B cell (primary cell): ENCODE data around the gene KCNQ5. TPM values are rescaled to one million over a fixed set of nuclear protein-coding genes. Genes with fewer than 3 reads are reported as not detected.

Experiments used
- ATAC-seq: fragments of 200-7000 bp; cut with Tn5 transposase; one replicate; pipeline ENCODE4 v1.10.0; 2021; ENCODE audit warnings: low read depth, mild to moderate bottlenecking, moderate number of reproducible peaks, moderate library complexity
- CTCF ChIA-PET: fragments of 350-600 bp; sonication (Branson Sonifier 250); formaldehyde crosslinking; loops from one replicate; lab custom pipeline; 2021; ENCODE audit warnings: antibody characterized with exemption, inconsistent platforms; lab: Charles Lee
- POLR2A ChIA-PET: fragments of 350-600 bp; sonication (Branson Sonifier 250); formaldehyde crosslinking; loops from one replicate; lab custom pipeline; 2021; ENCODE audit warnings: antibody characterized with exemption; lab: Charles Lee
- DNase-seq: peaks from one replicate; pipeline ENCODE4 v3.0.0; 2013
- H2AFZ ChIP-seq: 2 replicates; pipeline ENCODE4 v1.6.1; 2012; ENCODE audit warnings: mild to moderate bottlenecking, low read depth, low read length; ENCODE audit not compliant: insufficient read depth, poor library complexity, severe bottlenecking
- H3K27ac ChIP-seq, 2 donors: 1 replicate in 1 of 2; 2 replicates in 1 of 2; pipeline ENCODE4 v1.5.1; 2012 to 2013; ENCODE audit warnings: low read length in 2 of 2, mild to moderate bottlenecking in 2 of 2, moderate library complexity in 1 of 2
- H3K27me3 ChIP-seq, 4 experiments: fragments of 200-600 bp in 1 of 4; sonication (generic) in 1 of 4; replicated peaks in 1 of 4; 1 replicate in 2 of 4; 2 replicates in 2 of 4; pipeline versions ENCODE4 v1.6.1 to v1.7.0; 2013 to 2016; ENCODE audit warnings: low read length in 3 of 4, mild to moderate bottlenecking in 2 of 4, mixed read lengths in 1 of 4, moderate library complexity in 1 of 4; ENCODE audit not compliant: insufficient read depth in 4 of 4, control insufficient read depth in 3 of 4; ENCODE audit errors: control extremely low read depth in 1 of 4
- H3K36me3 ChIP-seq, 2 experiments: replicated peaks in 1 of 2; 1 replicate in 1 of 2; 2 replicates in 1 of 2; pipeline versions ENCODE4 v1.6.1 to v1.7.1; 2013; ENCODE audit warnings: low read length in 1 of 2; ENCODE audit not compliant: insufficient read depth in 2 of 2, control insufficient read depth in 1 of 2; ENCODE audit errors: control extremely low read depth in 1 of 2, extremely low read depth in 1 of 2
- H3K4me1 ChIP-seq, 2 donors: fragments of 200-600 bp in 1 of 2; sonication (generic) in 1 of 2; 1 replicate in 1 of 2; 2 replicates in 1 of 2; pipeline versions ENCODE4 v1.5.1 to v1.6.1; 2013 to 2017; ENCODE audit warnings: low read length in 2 of 2; ENCODE audit not compliant: control insufficient read depth in 2 of 2, insufficient read depth in 2 of 2
- H3K4me2 ChIP-seq: replicated peaks from 2 replicates; pipeline ENCODE3; 2012; ENCODE audit warnings: mild to moderate bottlenecking, low read depth, low read length; ENCODE audit not compliant: poor library complexity, severe bottlenecking
- H3K4me3 ChIP-seq, 5 experiments: fragments of 200-600 bp in 1 of 5; sonication (generic) in 1 of 5; 1 replicate in 3 of 5; 2 replicates in 2 of 5; pipeline versions ENCODE4 v1.5.1 to v1.7.0; 2011 to 2016; ENCODE audit warnings: low read length in 4 of 5, mild to moderate bottlenecking in 4 of 5, low read depth in 2 of 5, control low read depth in 1 of 5, moderate library complexity in 1 of 5; ENCODE audit not compliant: insufficient read depth in 1 of 5; ENCODE audit errors: control extremely low read depth in 1 of 5, extremely low read depth in 1 of 5
- H3K79me2 ChIP-seq: fragments of 200-600 bp; sonication (generic); one replicate; pipeline ENCODE4 v1.6.0; 2016; ENCODE audit warnings: low read length; ENCODE audit not compliant: control insufficient read depth, insufficient read depth
- H3K9ac ChIP-seq: fragments of 200-600 bp; sonication (generic); 2 replicates; pipeline ENCODE4 v1.6.1; 2017; ENCODE audit warnings: mild to moderate bottlenecking, low read length, moderate library complexity
- H3K9me3 ChIP-seq, 3 donors: one replicate each; pipeline versions ENCODE4 v1.6.1 to v1.7.1; 2013; ENCODE audit warnings: low read length in 2 of 3; ENCODE audit not compliant: control insufficient read depth in 2 of 3, insufficient read depth in 1 of 3; ENCODE audit errors: control extremely low read depth in 1 of 3
- H4K20me1 ChIP-seq: 2 replicates; pipeline ENCODE4 v1.6.0; 2012; ENCODE audit warnings: mild to moderate bottlenecking, low read length; ENCODE audit not compliant: insufficient read depth, control insufficient read depth, poor library complexity, severe bottlenecking
- H3K27ac Mint-ChIP-seq: one replicate; pipeline ENCODE4 v1.8.0; 2021; ENCODE audit warnings: mixed read lengths
- H3K27me3 Mint-ChIP-seq: one replicate; pipeline ENCODE4 v1.8.0; 2021; ENCODE audit warnings: mixed read lengths
- H3K4me1 Mint-ChIP-seq: one replicate; pipeline ENCODE4 v1.8.0; 2021; ENCODE audit warnings: mixed read lengths
- H3K4me3 Mint-ChIP-seq: one replicate; pipeline ENCODE4 v1.8.0; 2021; ENCODE audit warnings: mixed read lengths
- H3K9me3 Mint-ChIP-seq: one replicate; pipeline ENCODE4 v1.8.0; 2022; ENCODE audit warnings: mixed read lengths; ENCODE audit not compliant: insufficient read depth
- EZH2 ChIP-seq: IDR thresholded peaks from 2 replicates; pipeline ENCODE4 v1.6.1; 2012; ENCODE audit warnings: borderline replicate concordance, low read depth, mild to moderate bottlenecking, moderate library complexity, low read length; ENCODE audit not compliant: insufficient read depth, poor library complexity, severe bottlenecking
- WGBS: methylation state at CpG from one replicate; pipeline ENCODE4 v1.1.5; 2013; ENCODE audit warnings: missing lambda C conversion rate; ENCODE audit not compliant: insufficient coverage; 5-methylcytosine and 5-hydroxymethylcytosine counted together
- intact Hi-C: fragments of 100-400 bp; cut with micrococcal nuclease; formaldehyde crosslinking; loops from one replicate; pipeline ENCODE4 v1.10.0; 2022
- polyA plus RNA-seq: library from polyadenylated mRNA; depleted of rRNA; stranded (reverse); fragments of >200 nt; gene quantifications from 2 replicates; pipeline ENCODE4 v1.2.3, GENCODE V29; 2012
- total RNA-seq, 2 donors: library from RNA; stranded (reverse); fragments of 120-200 nt in 1 of 2; gene quantifications; 1 replicate in 1 of 2; 2 replicates in 1 of 2; pipeline versions ENCODE4 v1.2.3 to v1.2.4, GENCODE V29; 2013 to 2022
- TF ChIP-seq, protein P1 (sequence below): fragments of 200-600 bp; IDR thresholded peaks from one replicate; pipeline ENCODE4 v1.8.0; 2022; ENCODE audit warnings: antibody characterized with exemption, mild to moderate bottlenecking

KCNQ5 gene
- total and polyA plus RNA-seq, 2 donors (not counting 1 experiment from before 2014, with no cell fraction given) = 2.3 to 9.4 TPM

DNA sequence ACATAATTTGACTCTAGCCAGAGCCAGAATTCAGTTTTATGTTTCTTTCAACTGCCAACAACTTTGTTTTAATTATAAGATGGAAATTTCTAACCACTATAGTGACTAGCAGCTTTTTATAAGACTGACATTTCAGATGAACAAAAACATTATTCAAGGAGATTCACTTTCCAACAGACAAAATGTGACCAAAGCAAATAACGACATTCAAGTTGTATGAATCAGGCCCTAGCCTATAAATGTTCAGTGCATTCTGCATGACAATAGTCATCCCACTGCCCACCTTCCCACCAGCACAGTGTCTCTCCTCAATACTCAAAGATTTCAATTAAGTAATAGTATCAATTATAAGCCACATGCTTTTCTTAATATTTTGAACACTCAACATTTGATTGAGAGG lies 402.7 kb downstream of the KCNQ5 start:
- Histone ChIP-seq H3K9me3 (no peaks in the 10 kb centered on the region), H2AFZ (no peak overlapping the region), H3K79me2 (no peaks in the 10 kb centered on the region), H3K4me3 (no peak overlapping the region), H3K4me2 (no peak overlapping the region), H3K27ac (no peak overlapping the region), H3K27me3 (no peaks in the 10 kb centered on the region), H3K4me1 (no peaks in the 10 kb centered on the region), H3K36me3 (no peaks in the 10 kb centered on the region), H4K20me1 (no peaks in the 10 kb centered on the region), H3K9ac (no peak overlapping the region)
- ChIA-PET POLR2A (no interaction called here), CTCF (no interaction called here)
- no peak overlapping the region for H3K4me3 Mint-ChIP-seq
- H3K27me3 Mint-ChIP-seq = no peaks in the 10 kb centered on the region
- no peak for DNase-seq
- ATAC-seq = no peak
- WGBS = 100% methylated on average over 1 of the region's 1 CpG
- H3K27ac Mint-ChIP-seq = no peak overlapping the region
- intact Hi-C loops = no loop called here
- H3K9me3 Mint-ChIP-seq = no peaks in the 10 kb centered on the region
- TF ChIP-seq, protein P1, sequence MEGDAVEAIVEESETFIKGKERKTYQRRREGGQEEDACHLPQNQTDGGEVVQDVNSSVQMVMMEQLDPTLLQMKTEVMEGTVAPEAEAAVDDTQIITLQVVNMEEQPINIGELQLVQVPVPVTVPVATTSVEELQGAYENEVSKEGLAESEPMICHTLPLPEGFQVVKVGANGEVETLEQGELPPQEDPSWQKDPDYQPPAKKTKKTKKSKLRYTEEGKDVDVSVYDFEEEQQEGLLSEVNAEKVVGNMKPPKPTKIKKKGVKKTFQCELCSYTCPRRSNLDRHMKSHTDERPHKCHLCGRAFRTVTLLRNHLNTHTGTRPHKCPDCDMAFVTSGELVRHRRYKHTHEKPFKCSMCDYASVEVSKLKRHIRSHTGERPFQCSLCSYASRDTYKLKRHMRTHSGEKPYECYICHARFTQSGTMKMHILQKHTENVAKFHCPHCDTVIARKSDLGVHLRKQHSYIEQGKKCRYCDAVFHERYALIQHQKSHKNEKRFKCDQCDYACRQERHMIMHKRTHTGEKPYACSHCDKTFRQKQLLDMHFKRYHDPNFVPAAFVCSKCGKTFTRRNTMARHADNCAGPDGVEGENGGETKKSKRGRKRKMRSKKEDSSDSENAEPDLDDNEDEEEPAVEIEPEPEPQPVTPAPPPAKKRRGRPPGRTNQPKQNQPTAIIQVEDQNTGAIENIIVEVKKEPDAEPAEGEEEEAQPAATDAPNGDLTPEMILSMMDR = no peak
- TF ChIP-seq EZH2 = no peak
- no peaks in the 10 kb centered on the region for H3K4me1 Mint-ChIP-seq

DNA sequence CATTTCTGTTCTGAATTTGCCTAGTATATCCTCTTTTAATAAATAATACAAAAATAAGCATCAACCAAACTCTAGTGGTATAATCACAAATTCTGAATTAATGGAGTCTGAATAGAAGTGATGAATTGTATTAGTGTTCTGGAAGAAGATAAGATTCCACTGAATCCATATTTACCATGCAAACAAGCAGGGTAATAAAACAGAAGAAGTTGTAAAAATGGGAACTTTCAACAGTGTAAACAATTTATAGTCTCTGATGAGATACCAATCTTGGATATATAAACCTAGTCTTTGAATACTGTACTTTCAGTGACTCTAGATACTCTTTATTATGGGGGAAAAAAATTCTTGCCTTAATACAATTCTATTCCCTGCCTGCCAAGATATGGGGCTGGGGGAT lies 405.8 kb downstream of the KCNQ5 start:
- H4K20me1 ChIP-seq = no peaks in the 10 kb centered on the region
- peaks cover 0 to 2% of the 10 kb centered on the region in 2 experiments for H3K36me3 ChIP-seq
- ChIA-PET POLR2A (no interaction called here), CTCF (no interaction called here)
- H3K4me3 Mint-ChIP-seq = no peak overlapping the region
- peaks cover 5% of the 10 kb centered on the region for H3K4me1 Mint-ChIP-seq
- intact Hi-C loops = no loop called here
- H3K4me2 ChIP-seq = no peak overlapping the region
- DNase-seq (no peak), ATAC-seq (no peak)
- no peaks in the 10 kb centered on the region for H3K4me1 ChIP-seq
- H3K79me2 ChIP-seq = no peaks in the 10 kb centered on the region
- H2AFZ ChIP-seq = no peak overlapping the region
- H3K9me3 Mint-ChIP-seq = no peaks in the 10 kb centered on the region
- no peaks in the 10 kb centered on the region for H3K27me3 ChIP-seq
- no peaks in the 10 kb centered on the region for H3K27me3 Mint-ChIP-seq
- TF ChIP-seq, protein P1 = no peak
- TF ChIP-seq EZH2 = no peak
- H3K4me3 ChIP-seq = no peak overlapping the region
- H3K9ac ChIP-seq = no peak overlapping the region
- no peak overlapping the region for H3K27ac Mint-ChIP-seq
- no peaks in the 10 kb centered on the region for H3K9me3 ChIP-seq
- H3K27ac ChIP-seq = no peak overlapping the region
